ENCODE data around the gene DCP1B. TPM values are rescaled to one million over a fixed set of nuclear protein-coding genes. Genes with fewer than 3 reads are reported as not detected.

The DCP1B gene
- total and polyA plus RNA-seq, 12 donors: 1.1 to 4.9 (median 2.0) TPM

GRCh38 chr12:2013527-2014223 is 9.4 kb upstream of the DCP1B start:
- Histone ChIP-seq H3K9me3 (no peaks in the 10 kb centered on the region), H3K36me3 (no peaks in the 10 kb centered on the region), H3K4me1 (peaks cover 6 to 94% (median 64%) of the 10 kb centered on the region in 9 donors), H3K27me3 (no peaks in the 10 kb centered on the region), H3K4me3 (peak overlapping the region in 1 of 10 donors; percentile 3), H3K27ac (peak overlapping the region; percentile 36 to 80 (median 61))
- peak; percentile 82 to 92 (median 90) for ATAC-seq
- WGBS, 2 donors: 9 to 11% methylated on average over 4 of the region's 4 CpGs
- TF ChIP-seq, protein P1, sequence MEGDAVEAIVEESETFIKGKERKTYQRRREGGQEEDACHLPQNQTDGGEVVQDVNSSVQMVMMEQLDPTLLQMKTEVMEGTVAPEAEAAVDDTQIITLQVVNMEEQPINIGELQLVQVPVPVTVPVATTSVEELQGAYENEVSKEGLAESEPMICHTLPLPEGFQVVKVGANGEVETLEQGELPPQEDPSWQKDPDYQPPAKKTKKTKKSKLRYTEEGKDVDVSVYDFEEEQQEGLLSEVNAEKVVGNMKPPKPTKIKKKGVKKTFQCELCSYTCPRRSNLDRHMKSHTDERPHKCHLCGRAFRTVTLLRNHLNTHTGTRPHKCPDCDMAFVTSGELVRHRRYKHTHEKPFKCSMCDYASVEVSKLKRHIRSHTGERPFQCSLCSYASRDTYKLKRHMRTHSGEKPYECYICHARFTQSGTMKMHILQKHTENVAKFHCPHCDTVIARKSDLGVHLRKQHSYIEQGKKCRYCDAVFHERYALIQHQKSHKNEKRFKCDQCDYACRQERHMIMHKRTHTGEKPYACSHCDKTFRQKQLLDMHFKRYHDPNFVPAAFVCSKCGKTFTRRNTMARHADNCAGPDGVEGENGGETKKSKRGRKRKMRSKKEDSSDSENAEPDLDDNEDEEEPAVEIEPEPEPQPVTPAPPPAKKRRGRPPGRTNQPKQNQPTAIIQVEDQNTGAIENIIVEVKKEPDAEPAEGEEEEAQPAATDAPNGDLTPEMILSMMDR (IDR thresholded peaks at IDR 0.05): peak in 3 of 9 donors; percentile 31 to 47 (median 31)
- peak; percentile 50 to 71 for DNase-seq
- intact Hi-C loops (cut with DNase I): no loop called here

DNA sequence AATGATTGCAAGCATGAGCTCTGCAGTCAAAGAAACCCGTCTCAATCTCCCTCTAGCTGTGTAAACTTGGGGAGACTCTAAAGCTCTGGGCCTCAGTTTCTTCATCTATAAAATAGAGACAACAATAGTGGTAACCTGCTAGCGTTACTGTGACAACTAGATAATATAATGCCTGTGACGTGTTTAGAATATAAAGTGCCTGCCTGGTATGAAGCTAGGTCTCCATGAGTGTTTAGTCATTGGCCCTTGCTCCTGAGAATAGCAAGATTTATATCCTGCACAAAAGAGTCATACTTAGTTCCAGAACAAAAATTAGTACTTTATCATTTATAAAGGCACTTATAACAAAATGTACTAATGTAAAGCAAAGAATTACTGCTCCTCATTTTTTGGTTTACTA is 8.8 kb upstream of the DCP1B start:
- Histone ChIP-seq H3K27me3 (no peaks in the 10 kb centered on the region), H3K27ac (peak overlapping the region in 9 of 10 donors; percentile 39 to 80 (median 68)), H3K4me1 (peaks cover 6 to 90% (median 58%) of the 10 kb centered on the region in 9 donors), H3K36me3 (no peaks in the 10 kb centered on the region), H3K4me3 (no peak overlapping the region), H3K9me3 (no peaks in the 10 kb centered on the region)
- ATAC-seq: no peak
- 46 to 58% methylated on average over 3 of the region's 3 CpGs for WGBS, 2 donors
- intact Hi-C loops (cut with DNase I): no loop called here
- DNase-seq: no peak
- TF ChIP-seq, protein P1 (IDR thresholded peaks at IDR 0.05): no peak

- ATAC-seq (no peak), DNase-seq (no peak)
- Histone ChIP-seq H3K4me1 (peaks cover 6 to 78% (median 46%) of the 10 kb centered on the region in 9 donors), H3K27ac (peak overlapping the region in 5 of 10 donors; percentile 39 to 80 (median 79)), H3K9me3 (no peaks in the 10 kb centered on the region), H3K4me3 (no peak overlapping the region), H3K36me3 (no peaks in the 10 kb centered on the region), H3K27me3 (no peaks in the 10 kb centered on the region)
- WGBS, 2 donors: 53 to 69% methylated on average over 7 of the region's 7 CpGs
- TF ChIP-seq, protein P1 (IDR thresholded peaks at IDR 0.05): no peak
- intact Hi-C loops (cut with DNase I): no loop called here
Measured at GRCh38 chr12:2011643-2012607, 7.7 kb upstream of the DCP1B start.

- Histone ChIP-seq H3K27me3 (no peaks in the 10 kb centered on the region), H3K36me3 (no peaks in the 10 kb centered on the region), H3K9me3 (no peaks in the 10 kb centered on the region), H3K4me3 (no peak overlapping the region), H3K27ac (no peak overlapping the region), H3K4me1 (peaks cover 6 to 66% (median 32%) of the 10 kb centered on the region in 9 donors)
- DNase-seq (no peak), ATAC-seq (no peak)
- intact Hi-C loops (cut with DNase I): no loop called here
- TF ChIP-seq, protein P1 (IDR thresholded peaks at IDR 0.05): no peak
- 47 to 58% methylated on average over 1 of the region's 1 CpG for WGBS, 2 donors
Measured at GRCh38 chr12:2009623-2010022, 5.4 kb upstream of the DCP1B start.

Measured in heart right ventricle (tissue), 16 donors.